ENCODE measurements around the gene PBX4.
"Not testable (repeated sequence)": the region's sequence is repeated elsewhere in the genome, so short reads cannot be mapped to it uniquely, and the experiment has no call there.

The PBX4 gene

GRCh38 chr19:19618219-19619051 lies at the start of gene PBX4:
TSS of gene PBX4 (minus strand) at chr19:19618687. CDS start at chr19:19618629, 58 bp downstream.
- Mint-ChIP-seq H3K36me3 (ENCODE audit: low read depth) (peaks cover 18% of the 10 kb centered on the region), H3K27ac (peak within 1 kb of the TSS; percentile 88), H3K4me3 (peak within 1 kb of the TSS; percentile 89)

GRCh38 chr19:19665420-19665948 lies 47.0 kb upstream of the PBX4 start:
- not testable (repeated sequence) for DNase-seq (ENCODE audit: low spot score); H3K9me3 Mint-ChIP-seq; H3K27ac Mint-ChIP-seq; H3K27me3 Mint-ChIP-seq (ENCODE audit: low read depth)
- H3K4me1 Mint-ChIP-seq (ENCODE audit: low read depth) = peaks cover 33% of the 10 kb centered on the region
- H3K36me3 Mint-ChIP-seq (ENCODE audit: low read depth) = peaks cover 40% of the 10 kb centered on the region
- H3K4me3 Mint-ChIP-seq = peak overlapping the region; percentile 34

More at GRCh38 chr19:19618219-19619051, at the start of gene PBX4:
- no peaks in the 10 kb centered on the region for H3K9me3 Mint-ChIP-seq
- peak; percentile 98 for DNase-seq (ENCODE audit: low spot score)
- peaks cover 37% of the 10 kb centered on the region for H3K4me1 Mint-ChIP-seq (ENCODE audit: low read depth)
- H3K27me3 Mint-ChIP-seq (ENCODE audit: low read depth) = no peaks in the 10 kb centered on the region

- Mint-ChIP-seq H3K36me3 (ENCODE audit: low read depth) (peaks cover 37% of the 10 kb centered on the region), H3K27ac (peak within 1 kb of the TSS; percentile 99), H3K9me3 (peaks cover 4% of the 10 kb centered on the region), H3K4me3 (peak within 1 kb of the TSS; percentile 91), H3K27me3 (ENCODE audit: low read depth) (no peaks in the 10 kb centered on the region), H3K4me1 (ENCODE audit: low read depth) (peaks cover 30% of the 10 kb centered on the region)
- DNase-seq (ENCODE audit: low spot score) = peak; percentile 94
These were observed 45.0 kb upstream of the PBX4 start, which contains the start of gene ATP13A1 for GRCh38 chr19:19663256-19664120. TSS of gene ATP13A1 (minus strand) at chr19:19663676. CDS start at chr19:19663666, 10 bp downstream.

- peak overlapping the region; percentile 90 for H3K4me3 Mint-ChIP-seq
- peaks cover 38% of the 10 kb centered on the region for H3K36me3 Mint-ChIP-seq (ENCODE audit: low read depth)
These were observed 44.4 kb upstream of the PBX4 start for GRCh38 chr19:19662871-19663255.

GRCh38 chr19:19662344-19662743 lies 43.9 kb upstream of the PBX4 start:
- Mint-ChIP-seq H3K9me3 (peaks cover 4% of the 10 kb centered on the region), H3K27ac (peak overlapping the region; percentile 90), H3K36me3 (ENCODE audit: low read depth) (peaks cover 38% of the 10 kb centered on the region), H3K4me1 (ENCODE audit: low read depth) (peaks cover 21% of the 10 kb centered on the region), H3K27me3 (ENCODE audit: low read depth) (no peaks in the 10 kb centered on the region), H3K4me3 (peak overlapping the region; percentile 90)
- no peak for DNase-seq (ENCODE audit: low spot score)

More at GRCh38 chr19:19662871-19663255, 44.4 kb upstream of the PBX4 start:
- Mint-ChIP-seq H3K4me1 (ENCODE audit: low read depth) (peaks cover 24% of the 10 kb centered on the region), H3K27ac (peak overlapping the region; percentile 90), H3K27me3 (ENCODE audit: low read depth) (no peaks in the 10 kb centered on the region), H3K9me3 (peaks cover 4% of the 10 kb centered on the region)
- no peak for DNase-seq (ENCODE audit: low spot score)

GRCh38 chr19:19661675-19662251 lies 43.3 kb upstream of the PBX4 start:
- Mint-ChIP-seq H3K4me1 (ENCODE audit: low read depth) (peaks cover 21% of the 10 kb centered on the region), H3K4me3 (peak overlapping the region; percentile 90), H3K27ac (peak overlapping the region; percentile 90), H3K36me3 (ENCODE audit: low read depth) (peaks cover 39% of the 10 kb centered on the region), H3K27me3 (ENCODE audit: low read depth) (no peaks in the 10 kb centered on the region), H3K9me3 (peaks cover 1% of the 10 kb centered on the region)
- peak; percentile 26 for DNase-seq (ENCODE audit: low spot score)

GRCh38 chr19:19661141-19661674 lies 42.7 kb upstream of the PBX4 start:
- DNase-seq (ENCODE audit: low spot score) = no peak
- no peaks in the 10 kb centered on the region for H3K9me3 Mint-ChIP-seq
- peaks cover 21% of the 10 kb centered on the region for H3K4me1 Mint-ChIP-seq (ENCODE audit: low read depth)
- H3K36me3 Mint-ChIP-seq (ENCODE audit: low read depth) = peaks cover 38% of the 10 kb centered on the region
- H3K27me3 Mint-ChIP-seq (ENCODE audit: low read depth) = no peaks in the 10 kb centered on the region
- H3K4me3 Mint-ChIP-seq = peak overlapping the region; percentile 90
- H3K27ac Mint-ChIP-seq = peak overlapping the region; percentile 90

- no peaks in the 10 kb centered on the region for H3K9me3 Mint-ChIP-seq
- peaks cover 45% of the 10 kb centered on the region for H3K36me3 Mint-ChIP-seq (ENCODE audit: low read depth)
- no peak overlapping the region for H3K4me3 Mint-ChIP-seq
- H3K27me3 Mint-ChIP-seq (ENCODE audit: low read depth) = no peaks in the 10 kb centered on the region
- no peak overlapping the region for H3K27ac Mint-ChIP-seq
- no peak for DNase-seq (ENCODE audit: low spot score)
- peaks cover 21% of the 10 kb centered on the region for H3K4me1 Mint-ChIP-seq (ENCODE audit: low read depth)
These were observed 41.3 kb upstream of the PBX4 start for GRCh38 chr19:19659646-19660245.

GRCh38 chr19:19657397-19657783 lies 38.9 kb upstream of the PBX4 start:
- Mint-ChIP-seq H3K27me3 (ENCODE audit: low read depth) (no peaks in the 10 kb centered on the region), H3K36me3 (ENCODE audit: low read depth) (peaks cover 57% of the 10 kb centered on the region), H3K27ac (no peak overlapping the region), H3K9me3 (no peaks in the 10 kb centered on the region), H3K4me3 (no peak overlapping the region), H3K4me1 (ENCODE audit: low read depth) (peaks cover 15% of the 10 kb centered on the region)
- no peak for DNase-seq (ENCODE audit: low spot score)

- Mint-ChIP-seq H3K27me3 (ENCODE audit: low read depth) (no peaks in the 10 kb centered on the region), H3K27ac (no peak overlapping the region), H3K4me1 (ENCODE audit: low read depth) (peaks cover 8% of the 10 kb centered on the region), H3K36me3 (ENCODE audit: low read depth) (peaks cover 56% of the 10 kb centered on the region), H3K4me3 (no peak overlapping the region), H3K9me3 (no peaks in the 10 kb centered on the region)
- DNase-seq (ENCODE audit: low spot score) = no peak
These were observed 38.2 kb upstream of the PBX4 start for GRCh38 chr19:19656451-19657396.

- Mint-ChIP-seq H3K27me3 (ENCODE audit: low read depth) (no peaks in the 10 kb centered on the region), H3K36me3 (ENCODE audit: low read depth) (peaks cover 49% of the 10 kb centered on the region), H3K27ac (no peak overlapping the region)
These were observed 37.3 kb upstream of the PBX4 start for GRCh38 chr19:19655641-19656343.

More at GRCh38 chr19:19655641-19656343, 37.3 kb upstream of the PBX4 start:
- Mint-ChIP-seq H3K4me1 (ENCODE audit: low read depth) (no peaks in the 10 kb centered on the region), H3K9me3 (no peaks in the 10 kb centered on the region), H3K4me3 (no peak overlapping the region)
- DNase-seq (ENCODE audit: low spot score) = no peak

Data from T-helper 2 cell treated with Interferon-gamma antibody and Interleukin-4, amounts not matched to agents 5 μg/mL and 100 μg/mL, for 36 hours (primary cell).